ENCODE data around the gene PTPRE. TPM values are rescaled to one million over a fixed set of nuclear protein-coding genes. Genes with fewer than 3 reads are reported as not detected.

PTPRE gene
- total RNA-seq, 4 donors from 2014 or later: 17.4 to 23.0 (median 20.1) TPM

DNA sequence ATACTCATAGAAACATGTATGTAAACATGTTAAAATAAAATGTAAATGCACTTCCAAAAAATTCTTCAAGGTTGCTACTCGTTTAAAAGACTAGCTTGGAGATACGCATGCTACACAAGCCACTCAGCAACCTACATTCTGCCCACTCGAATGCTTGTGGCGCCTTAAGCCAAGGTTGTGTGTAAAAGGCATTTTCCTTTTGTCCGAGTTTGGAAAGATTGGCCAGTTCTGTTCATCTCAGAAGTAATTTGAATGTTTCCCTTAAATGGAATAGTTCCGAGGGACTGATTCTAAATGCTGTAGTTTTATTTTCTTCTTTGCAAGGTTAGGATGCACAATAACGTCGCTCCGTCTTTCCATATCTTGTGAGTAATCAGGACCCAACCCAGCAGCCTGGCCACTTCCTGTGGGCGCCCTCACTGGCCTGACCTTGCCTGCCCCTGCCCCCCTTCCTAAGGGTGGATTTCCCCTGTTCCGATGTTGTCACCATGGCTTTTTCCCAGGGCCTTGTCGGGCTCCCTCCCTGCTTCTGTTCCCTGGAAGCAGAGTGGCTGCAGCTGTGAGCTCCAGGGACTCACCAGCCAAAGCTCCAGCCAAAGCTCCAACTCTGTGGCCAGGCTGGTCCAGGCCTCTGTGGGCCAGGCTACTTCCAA is 70.6 kb downstream of the PTPRE start:
- DNase-seq (ENCODE audit: low spot score in 2 of 2): peak; percentile 62 to 93
- H3K4me3 ChIP-seq (ENCODE audit: low read depth, poor library complexity, severe bottlenecking): no peak overlapping the region
- intact Hi-C loops (cut with DNase I; ENCODE audit: low total_unique reads): no loop called here

DNA sequence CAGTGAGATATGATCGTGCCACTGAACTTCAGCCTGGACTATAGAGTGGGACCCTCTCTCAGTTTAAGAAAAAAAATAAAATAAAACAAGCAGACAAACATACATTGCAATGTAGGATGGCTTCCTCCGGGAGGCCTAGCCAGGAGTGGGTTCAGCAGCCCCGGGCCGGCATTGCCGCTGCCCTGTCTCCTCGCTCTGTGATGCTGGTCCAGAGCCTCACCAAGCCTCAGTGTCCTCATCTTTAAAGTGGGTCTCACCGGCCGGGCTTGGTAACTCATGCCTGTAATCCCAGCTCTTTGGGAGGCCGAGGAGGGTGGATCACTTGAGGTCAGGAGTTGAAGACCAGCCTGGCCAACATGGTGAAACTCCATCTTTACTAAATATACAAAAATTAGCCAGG is 71.6 kb downstream of the PTPRE start:
- 97% methylated on average over 8 to 9 of the region's 9 CpGs for WGBS, 2 donors
- intact Hi-C loops (cut with DNase I; ENCODE audit: low total_unique reads): no loop called here
- peak in 1 of 2 donors; percentile 66 for DNase-seq (ENCODE audit: low spot score in 2 of 2)

More for the DNA sequence above, 70.6 kb downstream of the PTPRE start:
- TF ChIP-seq, protein P1, sequence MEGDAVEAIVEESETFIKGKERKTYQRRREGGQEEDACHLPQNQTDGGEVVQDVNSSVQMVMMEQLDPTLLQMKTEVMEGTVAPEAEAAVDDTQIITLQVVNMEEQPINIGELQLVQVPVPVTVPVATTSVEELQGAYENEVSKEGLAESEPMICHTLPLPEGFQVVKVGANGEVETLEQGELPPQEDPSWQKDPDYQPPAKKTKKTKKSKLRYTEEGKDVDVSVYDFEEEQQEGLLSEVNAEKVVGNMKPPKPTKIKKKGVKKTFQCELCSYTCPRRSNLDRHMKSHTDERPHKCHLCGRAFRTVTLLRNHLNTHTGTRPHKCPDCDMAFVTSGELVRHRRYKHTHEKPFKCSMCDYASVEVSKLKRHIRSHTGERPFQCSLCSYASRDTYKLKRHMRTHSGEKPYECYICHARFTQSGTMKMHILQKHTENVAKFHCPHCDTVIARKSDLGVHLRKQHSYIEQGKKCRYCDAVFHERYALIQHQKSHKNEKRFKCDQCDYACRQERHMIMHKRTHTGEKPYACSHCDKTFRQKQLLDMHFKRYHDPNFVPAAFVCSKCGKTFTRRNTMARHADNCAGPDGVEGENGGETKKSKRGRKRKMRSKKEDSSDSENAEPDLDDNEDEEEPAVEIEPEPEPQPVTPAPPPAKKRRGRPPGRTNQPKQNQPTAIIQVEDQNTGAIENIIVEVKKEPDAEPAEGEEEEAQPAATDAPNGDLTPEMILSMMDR (IDR thresholded peaks at IDR 0.05): no peak
- no peak for TF ChIP-seq POLR2A (IDR thresholded peaks at IDR 0.05)
- WGBS, 2 donors: 37 to 41% methylated on average over 12 of the region's 12 CpGs

DNA sequence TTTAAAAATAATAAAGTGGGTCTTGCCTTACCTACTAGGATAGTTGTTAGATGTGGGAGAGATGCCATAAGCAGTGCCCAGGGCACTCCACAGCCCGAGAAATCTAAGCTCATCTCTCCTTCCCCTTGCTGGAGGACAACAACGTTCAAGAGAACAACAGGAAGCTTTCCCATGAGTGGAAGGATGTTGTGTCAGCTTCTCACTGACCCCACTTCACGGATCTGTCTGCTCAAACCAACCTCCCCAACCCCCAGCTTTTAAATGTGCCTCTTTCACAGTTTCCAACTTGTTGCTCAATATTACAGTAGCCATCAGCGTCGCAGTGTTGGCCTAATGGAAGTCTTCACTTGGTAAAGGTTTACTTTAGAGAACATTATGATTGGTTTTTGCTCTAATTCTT is 72.1 kb downstream of the PTPRE start:
- H3K4me3 ChIP-seq (ENCODE audit: low read depth, poor library complexity, severe bottlenecking): no peak overlapping the region
- WGBS, 2 donors: 76 to 90% methylated on average over 5 of the region's 5 CpGs
- TF ChIP-seq, protein P1 (IDR thresholded peaks at IDR 0.05): no peak
- no peak for TF ChIP-seq POLR2A (IDR thresholded peaks at IDR 0.05)
- intact Hi-C loops (cut with DNase I; ENCODE audit: low total_unique reads): no loop called here
- peak in 1 of 2 donors; percentile 39 for DNase-seq (ENCODE audit: low spot score in 2 of 2)

More for the DNA sequence above, 71.6 kb downstream of the PTPRE start:
- TF ChIP-seq, protein P1 (IDR thresholded peaks at IDR 0.05): no peak
- no peak for TF ChIP-seq POLR2A (IDR thresholded peaks at IDR 0.05)
- no peak overlapping the region for H3K4me3 ChIP-seq (ENCODE audit: low read depth, poor library complexity, severe bottlenecking)

DNA sequence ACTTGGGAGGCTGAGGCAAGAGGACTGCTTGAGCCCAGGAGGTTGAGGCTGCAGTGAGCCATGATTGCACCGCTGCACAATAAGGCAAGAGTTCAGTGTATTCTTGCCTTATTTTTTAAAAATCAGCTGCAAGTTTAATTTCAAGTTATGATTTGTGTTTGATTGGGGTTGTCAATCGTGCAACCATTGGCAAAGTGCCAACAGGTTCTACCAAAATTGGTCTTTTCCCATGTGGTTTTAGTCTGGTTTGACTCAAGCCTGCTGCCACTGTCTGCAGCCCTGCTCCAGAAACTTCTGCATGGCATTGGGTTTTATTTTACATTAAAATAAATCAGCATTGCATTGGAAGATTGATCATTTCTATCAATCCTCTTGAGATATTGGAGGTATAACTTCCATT is 72.7 kb downstream of the PTPRE start:
- WGBS, 2 donors: 96% methylated on average over 2 of the region's 2 CpGs
- DNase-seq (ENCODE audit: low spot score in 2 of 2): no peak
- intact Hi-C loops (cut with DNase I; ENCODE audit: low total_unique reads): no loop called here

DNA sequence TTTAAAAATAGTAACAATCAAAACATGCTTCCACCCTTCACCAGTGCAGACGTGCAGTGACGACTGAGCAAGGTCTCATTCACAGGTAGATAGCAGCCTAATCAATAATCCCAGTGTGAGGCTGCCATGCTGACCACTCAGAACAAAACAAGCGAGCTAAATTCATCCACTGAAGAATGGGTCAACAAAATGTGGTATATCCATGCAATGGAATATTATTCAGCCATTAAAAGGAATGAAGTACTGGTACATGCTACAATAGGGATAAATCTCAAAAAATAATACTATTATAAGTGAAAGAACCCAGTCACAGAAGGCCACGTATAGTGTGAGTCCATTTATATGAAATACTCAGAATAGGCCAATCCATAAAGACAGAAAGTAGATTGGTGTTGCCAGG is 74.0 kb downstream of the PTPRE start:
- 87 to 90% methylated on average over 4 of the region's 4 CpGs for WGBS, 2 donors
- no peak for TF ChIP-seq POLR2A (IDR thresholded peaks at IDR 0.05)
- TF ChIP-seq, protein P1 (IDR thresholded peaks at IDR 0.05): no peak
- intact Hi-C loops (cut with DNase I; ENCODE audit: low total_unique reads): no loop called here
- no peak overlapping the region for H3K4me3 ChIP-seq (ENCODE audit: low read depth, poor library complexity, severe bottlenecking)
- DNase-seq (ENCODE audit: low spot score in 2 of 2): no peak

More for the DNA sequence above, 72.7 kb downstream of the PTPRE start:
- H3K4me3 ChIP-seq (ENCODE audit: low read depth, poor library complexity, severe bottlenecking): no peak overlapping the region
- TF ChIP-seq, protein P1 (IDR thresholded peaks at IDR 0.05): no peak
- no peak for TF ChIP-seq POLR2A (IDR thresholded peaks at IDR 0.05)

DNA sequence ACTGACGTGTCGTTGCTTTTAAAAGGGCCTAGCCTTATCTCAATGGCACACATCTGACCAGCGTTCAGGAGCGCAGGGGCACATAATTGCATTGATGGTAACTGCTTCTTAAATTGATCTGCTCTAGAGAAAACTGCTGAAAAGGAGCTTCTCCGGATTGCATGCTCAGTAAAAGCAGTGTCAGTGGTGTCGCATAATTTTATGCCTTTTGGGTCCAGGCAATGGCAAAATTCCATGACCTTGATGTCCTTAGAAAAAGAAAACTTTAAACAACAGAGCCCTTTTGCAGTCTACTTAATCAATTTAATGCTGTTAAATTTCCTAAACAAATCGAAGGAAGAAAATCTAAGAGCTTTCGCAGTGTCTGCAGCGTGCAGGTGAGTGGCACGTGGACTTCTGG is 75.7 kb downstream of the PTPRE start:
- intact Hi-C loops (cut with DNase I; ENCODE audit: low total_unique reads): no loop called here
- WGBS, 2 donors: 87 to 94% methylated on average over 10 of the region's 10 CpGs
- TF ChIP-seq POLR2A (IDR thresholded peaks at IDR 0.05): no peak
- TF ChIP-seq, protein P1 (IDR thresholded peaks at IDR 0.05): no peak
- DNase-seq (ENCODE audit: low spot score in 2 of 2): no peak
- H3K4me3 ChIP-seq (ENCODE audit: low read depth, poor library complexity, severe bottlenecking): no peak overlapping the region

Measured in lower leg skin (tissue), 4 donors.